Esophagus squamous epithelium (tissue), 5 donors: ENCODE measurements around the gene RAVER2. TPM values are rescaled to one million over a fixed set of nuclear protein-coding genes. Genes with fewer than 3 reads are reported as not detected.
"Not testable (repeated sequence)": the region's sequence is repeated elsewhere in the genome, so short reads cannot be mapped to it uniquely, and the experiment has no call there.

Experiments used
- DNase-seq: peaks from one replicate; lab custom pipeline; 2025; lab: John Stamatoyannopoulos, UW
- H3K27ac ChIP-seq, 4 donors: fragments of 200-600 bp; sonication (generic); one replicate each; pipeline ENCODE4 v1.5.1; 2016 to 2019; ENCODE audit warnings: mild to moderate bottlenecking in 1 of 4
- H3K27me3 ChIP-seq, 4 donors: fragments of 200-600 bp; sonication (generic); 1 replicate in 3 of 4; 2 replicates in 1 of 4; pipeline versions ENCODE4 v1.5.1 to v1.6.0; 2017 to 2021; ENCODE audit warnings: antibody characterized with exemption in 1 of 4
- H3K36me3 ChIP-seq, 3 donors: fragments of 200-600 bp; sonication (generic); one replicate each; pipeline ENCODE4 v1.5.1; 2016 to 2019
- H3K4me1 ChIP-seq, 3 donors: fragments of 200-600 bp; sonication (generic); one replicate each; pipeline ENCODE4 v1.5.1; 2017 to 2019
- H3K4me3 ChIP-seq, 4 donors: fragments of 200-600 bp; sonication (generic); 1 replicate in 3 of 4; 2 replicates in 1 of 4; pipeline ENCODE4 v1.5.1; 2016 to 2019; ENCODE audit warnings: mild to moderate bottlenecking in 2 of 4, moderate library complexity in 1 of 4
- H3K9me3 ChIP-seq, 3 donors: fragments of 200-600 bp; sonication (generic); one replicate each; pipeline ENCODE4 v1.5.1; 2016 to 2019
- POLR2A ChIP-seq, 4 donors: fragments of 450-650 bp; IDR thresholded peaks; one replicate each; pipeline ENCODE4 v1.6.1; 2017; ENCODE audit warnings: antibody characterized with exemption in 4 of 4, mild to moderate bottlenecking in 4 of 4, moderate library complexity in 3 of 4
- WGBS, 2 donors: methylation state at CpG; one replicate each; pipeline ENCODE4 v1.1.5; 2018; 5-methylcytosine and 5-hydroxymethylcytosine counted together
- intact Hi-C: fragments of 100-400 bp; cut with DNase I; formaldehyde crosslinking; loops from one replicate; pipeline ENCODE4 v1.15.0; 2022
- total RNA-seq, 4 donors: library from RNA; depleted of rRNA; stranded (reverse); fragments of >200 nt; gene quantifications; one replicate each; pipeline ENCODE4 v1.1.0, GENCODE V29; 2016
- TF ChIP-seq, protein P1 (sequence below), 6 experiments: fragments of 450-650 bp in 4 of 6; fragments of 200-600 bp in 2 of 6; sonication (generic) in 2 of 6; IDR thresholded peaks; one replicate each; pipeline ENCODE4 v1.5.1; 2016 to 2019; ENCODE audit warnings: antibody characterized with exemption in 6 of 6, mild to moderate bottlenecking in 4 of 6, moderate library complexity in 4 of 6
- donor health status: DM: yes; HTN: yes; CAD: no.

The RAVER2 gene
- total RNA-seq, 4 donors from 2014 or later = 7.1 to 17.0 (median 11.8) TPM

DNA sequence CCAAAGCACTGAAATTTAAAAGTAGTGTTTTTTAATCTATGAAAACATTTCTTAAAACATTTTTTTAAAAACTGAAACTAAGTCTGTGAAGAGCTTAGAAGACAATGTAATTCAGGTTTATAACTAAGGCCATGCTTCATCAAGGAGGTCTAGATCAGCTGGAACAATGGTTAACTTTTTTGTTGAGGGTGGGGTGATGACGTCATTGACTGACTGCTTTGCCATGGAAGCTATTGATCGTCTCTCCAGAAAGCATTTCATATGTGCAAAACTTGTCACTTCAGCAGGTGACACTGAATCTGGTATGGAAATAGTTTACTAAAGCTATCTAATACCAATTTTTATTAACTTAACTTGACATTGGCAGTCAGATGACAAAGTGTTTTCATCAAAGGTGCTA is 21.0 kb downstream of the RAVER2 start:
- intact Hi-C loops = no loop called here
- Histone ChIP-seq H3K27ac (no peak overlapping the region), H3K27me3 (no peaks in the 10 kb centered on the region), H3K36me3 (peaks cover 0 to 12% (median 0%) of the 10 kb centered on the region in 3 donors), H3K4me1 (no peaks in the 10 kb centered on the region), H3K9me3 (no peaks in the 10 kb centered on the region), H3K4me3 (no peak overlapping the region)
- 78 to 82% methylated on average over 2 of the region's 2 CpGs for WGBS, 2 donors
- TF ChIP-seq, protein P1, sequence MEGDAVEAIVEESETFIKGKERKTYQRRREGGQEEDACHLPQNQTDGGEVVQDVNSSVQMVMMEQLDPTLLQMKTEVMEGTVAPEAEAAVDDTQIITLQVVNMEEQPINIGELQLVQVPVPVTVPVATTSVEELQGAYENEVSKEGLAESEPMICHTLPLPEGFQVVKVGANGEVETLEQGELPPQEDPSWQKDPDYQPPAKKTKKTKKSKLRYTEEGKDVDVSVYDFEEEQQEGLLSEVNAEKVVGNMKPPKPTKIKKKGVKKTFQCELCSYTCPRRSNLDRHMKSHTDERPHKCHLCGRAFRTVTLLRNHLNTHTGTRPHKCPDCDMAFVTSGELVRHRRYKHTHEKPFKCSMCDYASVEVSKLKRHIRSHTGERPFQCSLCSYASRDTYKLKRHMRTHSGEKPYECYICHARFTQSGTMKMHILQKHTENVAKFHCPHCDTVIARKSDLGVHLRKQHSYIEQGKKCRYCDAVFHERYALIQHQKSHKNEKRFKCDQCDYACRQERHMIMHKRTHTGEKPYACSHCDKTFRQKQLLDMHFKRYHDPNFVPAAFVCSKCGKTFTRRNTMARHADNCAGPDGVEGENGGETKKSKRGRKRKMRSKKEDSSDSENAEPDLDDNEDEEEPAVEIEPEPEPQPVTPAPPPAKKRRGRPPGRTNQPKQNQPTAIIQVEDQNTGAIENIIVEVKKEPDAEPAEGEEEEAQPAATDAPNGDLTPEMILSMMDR (IDR thresholded peaks at IDR 0.05) = no peak
- no peak for TF ChIP-seq POLR2A (IDR thresholded peaks at IDR 0.05)
- DNase-seq = no peak

DNA sequence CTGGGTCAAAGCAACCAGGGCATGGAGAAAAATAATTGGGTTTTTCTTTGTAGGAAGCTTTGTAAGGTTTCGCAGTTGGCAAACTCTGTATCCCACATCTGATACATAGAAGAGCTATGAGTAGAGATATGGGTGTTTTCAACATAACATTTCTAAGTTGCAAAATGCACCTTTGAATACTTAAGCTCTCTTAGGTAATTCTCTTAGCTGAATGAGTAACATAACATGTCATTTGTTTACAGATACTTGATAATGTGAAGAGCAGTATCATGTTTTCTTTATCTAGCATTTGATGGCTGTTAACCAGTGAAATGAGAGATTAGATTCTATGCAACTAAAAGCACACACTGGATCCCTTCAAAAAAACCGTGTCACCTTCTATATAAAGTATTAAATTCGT is 21.6 kb downstream of the RAVER2 start:
- no peaks in the 10 kb centered on the region for H3K4me1 ChIP-seq
- intact Hi-C loops = no loop called here
- H3K4me3 ChIP-seq = no peak overlapping the region
- H3K36me3 ChIP-seq = peaks cover 0 to 18% (median 0%) of the 10 kb centered on the region in 3 donors
- no peaks in the 10 kb centered on the region for H3K9me3 ChIP-seq
- no peak for TF ChIP-seq POLR2A (IDR thresholded peaks at IDR 0.05)
- TF ChIP-seq, protein P1 (IDR thresholded peaks at IDR 0.05) = no peak
- no peak for DNase-seq
- H3K27ac ChIP-seq = no peak overlapping the region
- H3K27me3 ChIP-seq = no peaks in the 10 kb centered on the region
- WGBS, 2 donors = 81 to 90% methylated on average over 3 of the region's 3 CpGs

DNA sequence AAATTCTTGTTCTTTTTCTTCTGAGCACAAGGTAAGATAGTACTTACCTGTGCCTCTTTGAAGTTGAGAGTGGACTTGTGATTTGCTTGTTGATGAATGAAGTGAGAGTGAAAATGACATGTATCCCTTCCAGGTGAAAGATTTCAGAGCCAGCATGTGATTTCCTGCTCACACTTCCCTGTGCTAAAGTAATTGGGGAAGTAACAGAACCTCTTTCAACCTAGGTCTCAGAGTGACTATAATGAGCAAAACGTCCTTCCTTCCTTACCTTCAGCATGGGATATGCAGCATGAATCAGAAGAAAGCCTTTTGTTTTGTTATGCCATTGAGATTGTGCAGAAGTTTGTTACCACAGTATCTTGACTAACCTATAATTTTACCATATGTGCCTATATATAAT is 24.6 kb downstream of the RAVER2 start:
- Histone ChIP-seq H3K27ac (no peak overlapping the region), H3K27me3 (no peaks in the 10 kb centered on the region), H3K36me3 (peaks cover 0 to 21% (median 0%) of the 10 kb centered on the region in 3 donors), H3K4me3 (no peak overlapping the region), H3K4me1 (no peaks in the 10 kb centered on the region), H3K9me3 (no peaks in the 10 kb centered on the region)
- no peak for DNase-seq
- intact Hi-C loops = no loop called here
- no peak for TF ChIP-seq POLR2A (IDR thresholded peaks at IDR 0.05)
- TF ChIP-seq, protein P1 (IDR thresholded peaks at IDR 0.05) = no peak
- 24 to 73% methylated on average over 1 of the region's 1 CpG for WGBS, 2 donors

DNA sequence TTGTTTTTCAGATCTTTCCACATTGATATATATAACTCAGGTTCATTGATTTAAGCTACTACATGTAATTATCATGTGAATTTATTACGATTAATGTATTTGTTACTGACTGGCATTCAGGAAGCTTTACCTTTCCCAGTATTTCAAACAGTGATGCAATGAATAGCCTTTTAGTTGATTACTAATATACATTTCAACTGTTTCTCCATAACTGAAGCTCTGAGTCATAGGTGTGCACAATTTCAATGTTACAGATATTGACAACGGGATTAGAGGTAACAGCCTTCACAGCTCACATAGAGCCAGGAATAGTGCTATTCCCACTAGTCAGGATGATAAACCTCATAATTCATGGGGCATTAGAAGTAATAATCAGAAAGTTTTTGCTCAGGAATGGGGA is 25.1 kb downstream of the RAVER2 start:
- Histone ChIP-seq H3K27me3 (no peaks in the 10 kb centered on the region), H3K4me3 (no peak overlapping the region), H3K27ac (no peak overlapping the region), H3K36me3 (peaks cover 0 to 21% (median 0%) of the 10 kb centered on the region in 3 donors), H3K9me3 (no peaks in the 10 kb centered on the region), H3K4me1 (no peaks in the 10 kb centered on the region)
- intact Hi-C loops = no loop called here
- WGBS, 2 donors = 86 to 94% methylated on average over 2 of the region's 2 CpGs
- TF ChIP-seq, protein P1 (IDR thresholded peaks at IDR 0.05) = no peak
- no peak for TF ChIP-seq POLR2A (IDR thresholded peaks at IDR 0.05)
- DNase-seq = no peak

DNA sequence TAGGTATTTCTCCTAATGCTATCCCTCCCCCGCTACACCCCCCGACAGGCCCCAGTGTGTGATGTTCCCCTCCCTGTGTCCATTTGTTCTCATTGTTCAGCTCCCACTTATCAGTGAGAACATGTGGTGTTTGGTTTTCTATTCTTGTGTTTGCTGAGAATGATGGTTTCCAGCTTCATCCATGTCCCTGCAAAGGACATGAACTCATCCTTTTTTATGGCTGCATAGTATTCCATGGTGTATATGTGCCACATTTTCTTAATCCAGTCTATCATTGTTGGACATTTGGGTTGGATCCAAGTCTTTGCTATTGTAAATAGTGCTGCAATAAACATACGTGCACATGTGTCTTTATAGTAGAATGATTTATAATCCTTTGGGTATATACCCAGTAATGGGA is 28.4 kb downstream of the RAVER2 start:
- H3K27me3 ChIP-seq, intact Hi-C loops, DNase-seq, H3K9me3 ChIP-seq, H3K4me1 ChIP-seq, H3K4me3 ChIP-seq, H3K27ac ChIP-seq: not testable (repeated sequence)
- 98 to 100% methylated on average over 2 to 3 of the region's 3 CpGs for WGBS, 2 donors
- H3K36me3 ChIP-seq = peaks cover 0 to 21% (median 0%) of the 10 kb centered on the region in 3 donors

DNA sequence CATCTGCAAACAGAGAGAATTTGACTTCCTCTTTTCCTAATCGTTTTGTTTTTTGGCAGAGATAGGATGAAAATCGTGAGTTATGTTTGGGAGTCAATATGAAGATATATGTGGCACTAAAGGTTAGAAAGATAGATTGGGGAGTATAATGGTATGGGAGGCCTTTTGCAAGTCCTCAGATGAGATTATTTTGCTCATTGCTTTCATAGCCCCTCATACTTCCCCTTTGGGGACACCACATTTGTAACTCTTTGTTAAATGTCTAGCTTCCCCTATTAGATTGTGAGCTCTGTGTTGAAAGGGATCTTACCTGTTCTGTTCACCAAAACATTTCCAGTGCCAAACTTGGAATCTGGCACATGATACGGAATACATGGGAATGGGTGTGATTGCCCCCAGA is 30.2 kb downstream of the RAVER2 start:
- Histone ChIP-seq H3K27ac (no peak overlapping the region), H3K4me1 (no peaks in the 10 kb centered on the region), H3K4me3 (no peak overlapping the region), H3K36me3 (peaks cover 0 to 16% (median 0%) of the 10 kb centered on the region in 3 donors), H3K27me3 (no peaks in the 10 kb centered on the region), H3K9me3 (no peaks in the 10 kb centered on the region)
- intact Hi-C loops = no loop called here
- 70 to 74% methylated on average over 3 of the region's 3 CpGs for WGBS, 2 donors
- no peak for DNase-seq
- no peak for TF ChIP-seq POLR2A (IDR thresholded peaks at IDR 0.05)
- TF ChIP-seq, protein P1 (IDR thresholded peaks at IDR 0.05) = no peak

DNA sequence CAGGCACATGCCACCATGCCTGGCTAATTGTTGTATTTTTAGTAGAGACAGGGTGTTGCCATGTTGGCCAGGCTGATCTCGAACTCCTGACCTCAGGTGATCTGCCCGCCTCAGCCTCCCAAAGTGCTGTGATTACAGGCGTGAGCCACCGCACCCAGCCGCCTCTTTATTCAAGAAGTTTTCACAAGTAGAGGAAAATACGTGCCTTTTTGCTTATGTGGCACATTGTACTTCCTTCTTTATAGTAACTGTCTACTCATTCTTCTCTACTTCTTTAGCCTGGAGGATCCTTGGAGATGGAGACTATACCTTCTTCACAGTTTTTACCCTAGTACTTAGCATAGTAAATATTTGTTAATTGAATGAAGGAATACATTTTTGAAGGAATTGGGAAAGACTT is 37.2 kb downstream of the RAVER2 start:
- WGBS, 2 donors = 88 to 94% methylated on average over 6 of the region's 6 CpGs
- H3K27me3 ChIP-seq, H3K27ac ChIP-seq, DNase-seq, H3K9me3 ChIP-seq, intact Hi-C loops, H3K4me1 ChIP-seq, H3K4me3 ChIP-seq: not testable (repeated sequence)
- H3K36me3 ChIP-seq = peaks cover 0 to 19% (median 0%) of the 10 kb centered on the region in 3 donors

DNA sequence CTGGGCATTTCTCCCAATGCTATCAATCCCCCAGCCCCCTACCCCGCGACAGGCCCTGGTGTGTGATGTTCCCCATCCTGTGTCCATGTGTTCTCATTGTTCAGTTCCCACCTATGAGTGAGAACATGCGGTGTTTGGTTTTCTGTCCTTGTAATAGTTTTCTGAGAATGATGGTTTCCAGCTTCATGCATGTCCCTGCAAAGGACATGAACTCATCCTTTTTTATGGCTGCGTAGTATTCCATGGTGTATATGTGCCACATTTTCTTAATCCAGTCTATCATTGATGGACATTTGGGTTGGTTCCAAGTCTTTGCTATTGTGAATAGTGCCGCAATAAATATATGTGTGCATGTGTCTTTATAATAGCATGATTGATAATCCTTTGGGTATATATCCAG is 38.0 kb downstream of the RAVER2 start:
- H3K27me3 ChIP-seq, DNase-seq, H3K4me1 ChIP-seq, intact Hi-C loops, H3K4me3 ChIP-seq, H3K27ac ChIP-seq, H3K9me3 ChIP-seq: not testable (repeated sequence)
- WGBS, 2 donors = 94 to 97% methylated on average over 5 of the region's 5 CpGs
- H3K36me3 ChIP-seq = peaks cover 0 to 19% (median 0%) of the 10 kb centered on the region in 3 donors
